GM19035 (cell line): Measurements from ENCODE around the gene SEC61A1.

Experiments
- ATAC-seq: cut with Tn5 transposase; IDR thresholded peaks from one replicate; pipeline ENCODE4 v1.9.1; 2021; ENCODE audit not compliant: unreplicated experiment

Gene SEC61A1

GRCh38 chr3:128051837-128052594, at the start of gene SEC61A1:
TSS of gene SEC61A1 (plus strand) at chr3:128052437. CDS start at chr3:128052553, 116 bp downstream.
- peak; percentile 89 for ATAC-seq

- no peak for ATAC-seq
Measured at GRCh38 chr3:128004661-128005060, 47.6 kb upstream of the SEC61A1 start.

- no peak for ATAC-seq
Measured at GRCh38 chr3:128006061-128007032, 45.9 kb upstream of the SEC61A1 start.

- ATAC-seq, result no peak
Measured at GRCh38 chr3:128007033-128007424, 45.2 kb upstream of the SEC61A1 start.

GRCh38 chr3:128009952-128010846, 42.0 kb upstream of the SEC61A1 start:
- no peak for ATAC-seq

GRCh38 chr3:128011140-128011539, 41.1 kb upstream of the SEC61A1 start:
- ATAC-seq, result no peak

GRCh38 chr3:128012050-128012449, 40.2 kb upstream of the SEC61A1 start:
- no peak for ATAC-seq

- no peak for ATAC-seq
Measured at GRCh38 chr3:128014548-128014947, 37.7 kb upstream of the SEC61A1 start.

GRCh38 chr3:128016502-128016901, 35.7 kb upstream of the SEC61A1 start:
- ATAC-seq, result no peak

GRCh38 chr3:128021768-128022372, 30.4 kb upstream of the SEC61A1 start:
- ATAC-seq, result no peak

GRCh38 chr3:128033102-128033501, 19.1 kb upstream of the SEC61A1 start:
- ATAC-seq, result no peak

- ATAC-seq, result no peak
Measured at GRCh38 chr3:128036119-128036518, 16.1 kb upstream of the SEC61A1 start.

- no peak for ATAC-seq
Measured at GRCh38 chr3:128040041-128040440, 12.2 kb upstream of the SEC61A1 start.

GRCh38 chr3:128040660-128041059, 11.6 kb upstream of the SEC61A1 start:
- ATAC-seq, result no peak

- no peak for ATAC-seq
Measured at GRCh38 chr3:128041344-128041743, 10.9 kb upstream of the SEC61A1 start.

- no peak for ATAC-seq
Measured at GRCh38 chr3:128050597-128050996, 1.6 kb upstream of the SEC61A1 start.

GRCh38 chr3:128051459-128051836, 789 bp upstream of the SEC61A1 start:
- ATAC-seq, result no peak

GRCh38 chr3:128052595-128053351, 536 bp downstream of the SEC61A1 start:
- ATAC-seq, result no peak

GRCh38 chr3:128053614-128054013, 1.4 kb downstream of the SEC61A1 start:
- no peak for ATAC-seq

- ATAC-seq, result no peak
Measured at GRCh38 chr3:128054367-128054766, 2.1 kb downstream of the SEC61A1 start.
